AG10803 (cell line): ENCODE results near the gene ZNF282.
"Not testable (repeated sequence)": the region's sequence is repeated elsewhere in the genome, so short reads cannot be mapped to it uniquely, and the experiment has no call there.

ENCODE experiments used
- DNase-seq: peaks from one replicate; pipeline ENCODE4 v3.0.0; 2010; ENCODE audit warnings: low read depth
- H3K4me3 ChIP-seq: 2 replicates; pipeline ENCODE4 v1.5.1; 2011; ENCODE audit warnings: mild to moderate bottlenecking, low read length, control low read depth
- CTCF ChIP-seq: conservative IDR thresholded peaks from 2 replicates; pipeline ENCODE4 v1.5.1; 2011; ENCODE audit warnings: mild to moderate bottlenecking, low read length, control low read depth, inconsistent platforms

The ZNF282 gene

GRCh38 chr7:149257146-149257545 lies 61.8 kb downstream of the ZNF282 start:
- no peak for TF ChIP-seq CTCF
- no peak overlapping the region for H3K4me3 ChIP-seq
- DNase-seq, result peak; percentile 23

- DNase-seq, result peak; percentile 51
- no peak for TF ChIP-seq CTCF
- H3K4me3 ChIP-seq, result peak overlapping the region; percentile 60
These were observed 66.0 kb downstream of the ZNF282 start for GRCh38 chr7:149261316-149261828.

- TF ChIP-seq CTCF, result peak; percentile 44
- H3K4me3 ChIP-seq, result peak within 1 kb of the TSS; percentile 65
- peak; percentile 90 for DNase-seq
These were observed 66.7 kb downstream of the ZNF282 start, which contains the start of gene ZNF783 for GRCh38 chr7:149261829-149262617. Gene ZNF783 (plus strand): TSS chr7:149262196. CDS start chr7:149262334, 138 bp downstream.

GRCh38 chr7:149266451-149266850 lies 71.1 kb downstream of the ZNF282 start:
- no peak overlapping the region for H3K4me3 ChIP-seq
- TF ChIP-seq CTCF, result no peak
- no peak for DNase-seq

GRCh38 chr7:149267733-149268132 lies 72.4 kb downstream of the ZNF282 start:
- no peak for DNase-seq
- H3K4me3 ChIP-seq, result no peak overlapping the region
- no peak for TF ChIP-seq CTCF

GRCh38 chr7:149274424-149274823 lies 79.1 kb downstream of the ZNF282 start:
- DNase-seq, H3K4me3 ChIP-seq: not testable (repeated sequence)
